HG02970 (cell line): ENCODE results near the gene TMPRSS6.
"Not testable (repeated sequence)": the region's sequence is repeated elsewhere in the genome, so short reads cannot be mapped to it uniquely, and the experiment has no call there.

Experiments
- ATAC-seq: cut with Tn5 transposase; IDR thresholded peaks from one replicate; pipeline ENCODE4 v1.9.1; 2021; ENCODE audit warnings: mild to moderate bottlenecking, moderate library complexity, moderate number of reproducible peaks; ENCODE audit not compliant: unreplicated experiment, low FRiP score

TMPRSS6 gene

DNA sequence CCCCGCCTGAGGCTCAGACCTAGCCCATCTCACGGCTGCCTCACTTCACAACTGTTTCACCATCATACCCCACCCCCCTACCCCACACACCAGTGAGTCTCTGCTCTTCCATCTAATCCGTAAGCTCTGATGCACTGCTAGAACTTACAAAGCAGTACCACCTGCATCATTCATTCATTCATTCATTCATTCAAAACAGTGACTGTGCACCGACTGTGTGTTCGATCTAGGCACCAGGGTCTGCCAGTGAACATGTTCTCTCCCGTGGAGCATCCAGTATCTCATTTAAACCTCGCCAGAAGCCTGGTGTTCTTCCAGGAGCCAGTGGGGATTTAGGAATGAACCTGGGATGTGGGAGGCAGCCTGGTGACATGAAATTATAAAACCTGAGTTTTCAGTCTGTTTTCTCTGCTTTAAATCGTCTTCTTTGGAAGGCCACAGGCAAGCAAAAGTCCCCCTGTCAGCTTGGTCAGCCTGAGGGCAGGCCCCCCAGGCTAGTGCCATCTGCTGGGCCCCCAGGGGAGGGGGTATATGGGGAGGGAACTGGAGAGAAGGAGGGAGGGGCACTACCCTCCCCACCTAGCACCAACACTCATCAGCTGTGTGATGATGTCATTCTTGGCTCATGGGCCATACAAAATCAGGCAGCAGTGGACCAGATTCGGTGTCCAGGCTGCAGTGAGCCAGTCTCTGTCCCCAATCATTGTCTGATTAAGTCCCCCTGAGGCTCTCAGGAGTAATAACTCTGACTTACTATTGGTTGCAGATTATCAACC is 18.4 kb downstream of the TMPRSS6 start:
- no peak for ATAC-seq

- ATAC-seq = no peak
These were observed 20.1 kb downstream of the TMPRSS6 start for GRCh38 chr22:37089434-37089833.

GRCh38 chr22:37088750-37089408 is 20.6 kb downstream of the TMPRSS6 start:
- ATAC-seq = no peak

DNA sequence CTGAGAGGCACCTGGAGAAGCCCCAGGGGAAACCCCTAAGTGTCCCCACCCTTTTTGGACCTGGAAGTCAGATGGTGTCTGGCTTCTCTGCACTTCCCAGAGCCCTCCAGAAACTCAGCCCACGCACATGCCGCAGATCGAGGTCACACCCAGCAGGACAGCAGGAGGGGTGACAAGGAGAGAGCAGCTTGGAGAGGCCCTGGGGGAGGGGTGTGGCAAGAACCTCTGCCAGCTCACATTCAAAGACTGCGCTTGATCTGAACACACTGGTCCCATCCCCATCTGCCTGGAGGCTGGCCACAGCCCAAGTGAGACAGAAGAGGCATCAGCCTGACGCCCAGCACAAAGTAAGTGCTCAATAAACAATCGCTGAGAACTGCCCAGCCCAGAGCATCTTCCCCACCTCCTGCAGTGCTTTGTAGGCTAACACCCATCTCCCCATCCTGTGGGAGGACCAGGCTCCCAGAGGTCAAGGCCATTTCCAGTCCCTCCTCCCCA is 21.4 kb downstream of the TMPRSS6 start:
- ATAC-seq = no peak

DNA sequence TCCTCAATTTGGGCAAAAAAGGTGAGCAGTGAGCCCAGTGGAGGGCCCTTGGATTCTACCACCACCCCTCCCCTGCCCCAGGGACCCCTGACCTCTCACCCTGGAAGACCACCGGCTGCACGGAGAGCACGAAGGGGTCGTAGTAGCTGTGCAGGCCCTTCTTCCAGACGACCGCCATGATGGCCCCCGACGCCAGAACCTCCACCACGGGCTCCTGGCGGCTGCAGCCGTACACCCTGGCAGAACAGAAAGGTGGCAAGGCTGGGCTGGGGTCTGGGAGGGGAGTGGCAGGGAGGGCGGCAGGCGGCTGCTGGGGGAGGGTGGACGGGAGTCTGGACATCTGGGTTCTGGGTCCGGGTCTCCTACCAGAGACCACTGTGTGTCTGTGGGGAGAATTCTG is 23.3 kb downstream of the TMPRSS6 start:
- no peak for ATAC-seq

DNA sequence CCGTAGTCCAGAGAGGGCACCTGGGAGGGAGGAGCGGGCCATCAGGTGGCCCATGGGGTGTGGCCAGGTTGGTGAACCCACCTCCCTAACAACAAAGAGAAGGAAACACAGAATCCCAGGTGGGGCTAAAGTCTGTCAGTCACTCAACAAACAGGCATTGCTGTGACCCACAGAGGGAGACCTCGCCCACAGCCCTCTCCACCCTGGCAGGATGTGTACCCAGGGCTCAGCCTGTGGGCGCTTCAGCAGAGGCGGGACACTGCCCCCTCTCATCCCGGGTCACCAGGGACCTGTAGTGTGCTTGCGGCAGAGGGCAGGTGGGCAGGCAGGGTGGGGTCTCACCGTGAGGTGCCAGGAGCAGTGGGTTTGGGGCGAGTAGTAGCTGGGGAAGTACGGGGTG is 25.1 kb downstream of the TMPRSS6 start:
- no peak for ATAC-seq

DNA sequence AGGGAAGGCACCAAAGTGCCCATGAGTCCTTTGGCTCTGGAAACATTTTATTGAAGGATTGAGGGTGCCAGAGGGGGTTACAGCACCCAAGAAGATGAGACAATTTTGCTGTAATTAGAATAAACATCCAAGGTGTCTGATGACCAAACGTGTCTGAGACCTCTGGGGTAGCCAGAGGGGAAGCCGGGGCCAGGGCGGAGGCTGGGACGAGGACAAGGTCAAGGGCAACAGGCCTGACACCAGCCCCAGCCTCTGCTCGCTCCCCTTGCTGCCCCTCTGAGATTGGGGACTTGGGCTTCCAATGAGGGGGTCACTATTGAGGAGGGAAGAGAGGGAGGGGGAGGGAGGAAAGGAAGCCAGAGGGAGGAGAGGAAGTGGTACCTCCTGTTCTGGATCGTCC is 25.6 kb downstream of the TMPRSS6 start:
- no peak for ATAC-seq

DNA sequence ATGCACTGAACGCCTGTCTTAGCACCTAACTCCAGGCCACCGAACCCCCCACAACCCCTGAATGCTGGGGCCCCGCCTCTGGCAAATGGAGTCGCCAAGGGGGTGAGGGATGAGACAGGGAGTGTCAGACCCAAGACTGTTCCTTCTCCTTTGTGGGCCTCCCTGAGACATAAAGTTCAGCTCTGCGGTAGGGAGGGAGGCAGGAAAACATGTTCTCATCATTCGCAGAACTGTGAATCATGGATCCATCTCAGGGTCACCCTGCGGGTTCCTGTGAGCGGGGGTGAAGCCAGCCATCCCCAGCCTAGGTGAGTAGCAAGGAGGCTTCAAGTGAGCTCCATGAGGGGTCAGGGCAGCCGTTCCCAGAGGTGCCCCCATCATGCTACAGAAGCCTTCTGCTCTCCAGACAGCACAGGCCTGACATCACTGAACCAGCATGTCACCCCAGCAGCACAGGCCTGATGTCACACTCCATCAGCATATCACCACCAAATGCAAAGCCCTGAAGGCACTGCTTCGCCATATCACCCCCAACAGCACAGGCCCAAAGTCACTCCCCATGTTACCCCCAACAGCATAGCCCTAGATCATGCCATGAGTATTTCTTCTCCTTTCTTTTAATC is 27.2 kb downstream of the TMPRSS6 start:
- ATAC-seq = no peak

- ATAC-seq = no peak
These were observed 28.7 kb downstream of the TMPRSS6 start for GRCh38 chr22:37080838-37081237.

DNA sequence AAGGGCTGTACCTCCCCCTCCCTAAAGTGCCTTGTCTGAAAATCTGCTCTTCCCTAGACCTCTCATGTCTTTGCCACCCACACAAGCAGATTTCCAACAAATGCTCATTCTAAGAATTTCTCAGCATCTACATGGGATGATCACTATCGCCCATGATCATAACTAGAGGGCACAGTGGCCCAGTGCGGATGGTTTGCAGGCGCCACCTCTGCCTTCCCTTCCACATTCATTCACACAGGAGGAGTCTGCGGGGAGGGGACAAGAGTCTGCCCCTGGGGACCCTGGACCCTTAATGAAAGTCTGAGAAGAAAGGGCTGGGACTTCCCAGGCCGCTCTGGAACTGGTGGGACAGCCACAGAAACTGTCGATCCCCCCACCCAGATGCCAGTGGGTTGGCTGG is 29.1 kb downstream of the TMPRSS6 start:
- ATAC-seq = no peak

GRCh38 chr22:37079668-37080171 is 29.8 kb downstream of the TMPRSS6 start:
- no peak for ATAC-seq

GRCh38 chr22:37079158-37079557 is 30.4 kb downstream of the TMPRSS6 start:
- ATAC-seq = no peak

DNA sequence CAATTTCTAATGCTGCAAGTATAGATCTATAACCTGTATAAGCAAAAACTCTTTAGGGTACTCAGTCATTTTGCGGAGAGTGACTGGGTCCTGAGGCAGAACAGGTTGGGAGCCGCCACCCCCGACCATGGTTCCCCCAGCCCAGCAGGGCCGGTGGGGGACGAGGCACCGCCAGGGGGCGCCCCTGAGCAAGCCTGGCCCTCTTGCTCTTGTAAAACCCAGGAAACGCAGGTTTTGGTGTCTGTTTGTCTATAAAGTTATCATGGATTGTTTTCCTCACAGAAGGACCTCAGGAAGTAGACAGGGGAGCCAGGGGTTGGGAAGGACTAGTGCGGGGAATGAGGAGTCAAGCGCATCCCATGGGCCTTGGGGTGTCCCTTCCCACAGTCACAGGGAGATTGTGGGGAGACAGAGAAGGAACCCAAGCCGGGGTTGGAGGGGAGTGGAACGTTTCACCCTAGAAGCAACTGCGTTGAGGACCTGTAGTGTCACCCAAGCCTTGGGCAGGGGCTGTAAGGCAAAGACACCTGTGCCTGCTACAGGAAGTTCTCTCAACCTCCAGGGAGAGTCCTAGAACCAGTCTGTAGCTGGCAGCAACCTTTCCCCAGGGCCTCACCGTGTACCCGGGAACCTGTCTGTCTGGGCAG is 31.6 kb downstream of the TMPRSS6 start:
- ATAC-seq = no peak

GRCh38 chr22:37075822-37076433 is 33.6 kb downstream of the TMPRSS6 start:
- no peak for ATAC-seq

DNA sequence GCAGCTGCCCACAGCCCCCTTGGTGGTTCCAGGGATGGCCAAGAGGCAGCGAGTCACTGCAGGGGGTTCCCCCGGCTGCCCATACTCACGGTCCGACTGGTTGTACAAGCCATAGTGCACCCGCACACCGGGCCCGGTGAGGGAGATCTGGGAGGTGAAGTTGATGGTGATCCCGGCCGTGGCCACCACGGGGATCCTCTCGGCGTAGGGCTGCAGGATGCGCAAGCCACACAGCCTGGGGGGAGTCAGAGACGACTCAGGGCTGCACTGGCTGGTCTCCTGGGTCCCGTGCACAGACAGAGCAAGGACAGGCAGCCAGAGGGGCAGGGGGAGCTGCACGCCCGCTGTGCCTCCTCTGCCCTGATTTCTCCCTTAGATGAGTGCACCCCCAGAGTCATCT is 34.5 kb downstream of the TMPRSS6 start:
- ATAC-seq = no peak

DNA sequence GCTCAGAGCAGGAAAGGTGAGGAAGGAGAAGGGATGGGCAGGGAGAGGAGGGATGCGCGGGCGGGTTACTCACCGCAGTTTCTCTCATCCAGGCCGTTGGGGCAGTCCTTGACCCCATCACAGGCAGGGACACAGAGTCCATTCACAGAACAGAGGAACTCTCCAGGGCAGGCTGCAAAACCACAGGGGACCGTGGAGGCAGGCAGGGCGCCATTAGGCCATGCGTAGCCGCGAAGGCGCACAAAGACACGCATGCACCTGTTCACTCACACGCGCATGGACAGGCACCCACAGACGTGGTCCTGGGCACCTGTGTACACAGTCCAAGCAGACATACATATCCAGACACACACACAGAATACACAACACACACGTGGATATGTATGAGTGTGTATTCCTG is 35.0 kb downstream of the TMPRSS6 start:
- no peak for ATAC-seq

DNA sequence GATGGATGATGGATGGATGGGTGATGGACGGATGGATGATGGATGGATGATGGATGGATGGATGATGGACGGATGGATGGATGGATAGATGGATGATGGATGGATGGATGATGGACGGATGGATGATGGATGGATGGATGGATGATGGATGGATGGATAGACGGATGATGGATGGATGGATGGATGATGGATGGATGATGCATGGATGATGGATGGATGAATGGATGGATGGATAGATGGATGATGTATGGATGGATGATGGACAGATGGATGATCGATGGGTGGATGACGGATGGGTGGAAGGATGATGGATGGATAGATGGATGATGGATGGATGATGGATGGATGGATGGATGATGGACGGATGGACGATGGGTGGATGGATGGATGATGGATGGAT is 36.8 kb downstream of the TMPRSS6 start:
- no peak for ATAC-seq

- ATAC-seq = not testable (repeated sequence)
These were observed 37.5 kb downstream of the TMPRSS6 start for GRCh38 chr22:37071850-37072592.

DNA sequence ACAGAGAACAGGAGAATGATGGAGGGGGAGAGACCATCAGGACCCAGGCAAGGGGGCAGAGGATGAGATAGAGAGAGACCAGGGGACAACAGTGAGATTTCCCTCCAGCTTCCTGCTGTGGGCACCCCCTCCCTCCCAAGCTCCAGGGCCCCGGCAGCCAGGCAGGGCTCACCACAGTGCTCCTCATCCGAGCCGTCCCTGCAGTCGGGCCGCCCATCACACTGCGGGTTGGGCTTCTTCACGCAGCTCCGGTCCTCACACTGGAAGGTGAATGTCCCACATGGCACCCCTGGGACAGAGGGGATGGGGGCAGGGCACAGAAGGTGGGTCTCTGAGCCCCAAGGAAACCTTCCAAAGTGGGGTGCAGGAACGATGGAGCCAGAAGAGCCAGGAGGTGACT is 38.8 kb downstream of the TMPRSS6 start:
- ATAC-seq = no peak

DNA sequence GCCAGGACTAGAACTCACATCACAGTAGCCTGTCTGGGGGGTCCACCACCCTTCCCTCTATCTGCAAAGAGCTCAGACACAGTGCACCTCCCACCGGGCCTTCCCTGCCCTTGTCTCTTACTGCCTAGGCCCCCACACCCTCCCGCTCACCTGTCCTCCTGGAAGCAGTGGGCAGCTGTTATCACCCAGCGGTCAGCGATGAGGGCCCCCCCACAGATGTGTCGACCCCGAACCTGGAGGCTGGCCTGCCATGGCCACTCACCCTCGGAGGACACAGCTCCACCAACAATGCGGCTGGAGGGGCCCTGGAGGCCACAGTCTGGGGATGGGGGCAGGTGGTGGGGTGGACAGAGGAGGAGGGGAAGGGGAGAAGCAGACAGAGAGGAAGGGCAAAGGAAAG is 39.2 kb downstream of the TMPRSS6 start:
- no peak for ATAC-seq
